Stimulated activated CD8-positive, alpha-beta memory T cell treated with anti-CD3 and anti-CD28 coated beads, Interleukin-15, amount 100 ng/mL, for 4 hours (primary cell): ENCODE results near the gene SULT4A1.

Source experiments
- DNase-seq, 2 donors: peaks; one replicate each; pipeline ENCODE4 v3.0.0-alpha.2; 2020; ENCODE audit warnings: low read depth in 2 of 2

SULT4A1 gene

GRCh38 chr22:43844560-43845545 lies 17.5 kb downstream of the SULT4A1 start:
- no peak for DNase-seq

GRCh38 chr22:43843783-43844530 lies 18.4 kb downstream of the SULT4A1 start:
- no peak for DNase-seq

- no peak for DNase-seq
Measured at GRCh38 chr22:43841742-43842141, 20.6 kb downstream of the SULT4A1 start.

GRCh38 chr22:43840851-43841250 lies 21.5 kb downstream of the SULT4A1 start:
- DNase-seq: no peak

- DNase-seq: no peak
Measured at GRCh38 chr22:43840431-43840830, 21.9 kb downstream of the SULT4A1 start.

GRCh38 chr22:43839781-43840180 lies 22.5 kb downstream of the SULT4A1 start:
- no peak for DNase-seq

GRCh38 chr22:43838571-43839307 lies 23.6 kb downstream of the SULT4A1 start:
- DNase-seq: no peak

GRCh38 chr22:43838161-43838560 lies 24.2 kb downstream of the SULT4A1 start:
- no peak for DNase-seq

- no peak for DNase-seq
Measured at GRCh38 chr22:43837666-43838065, 24.6 kb downstream of the SULT4A1 start.

- no peak for DNase-seq
Measured at GRCh38 chr22:43835736-43836135, 26.6 kb downstream of the SULT4A1 start.

GRCh38 chr22:43835166-43835565 lies 27.1 kb downstream of the SULT4A1 start:
- DNase-seq: no peak

GRCh38 chr22:43833286-43834240 lies 28.8 kb downstream of the SULT4A1 start:
- no peak for DNase-seq

- DNase-seq: no peak
Measured at GRCh38 chr22:43832393-43833265, 29.7 kb downstream of the SULT4A1 start.

- DNase-seq: no peak
Measured at GRCh38 chr22:43831561-43832392, 30.5 kb downstream of the SULT4A1 start.

GRCh38 chr22:43830931-43831560 lies 31.3 kb downstream of the SULT4A1 start:
- DNase-seq: no peak

GRCh38 chr22:43829904-43830851 lies 32.1 kb downstream of the SULT4A1 start:
- no peak for DNase-seq
